C4-2B (cell line): ENCODE measurements around the gene PLXNA4.

Experiments
- ZFX ChIP-seq: fragments of 450-650 bp; IDR thresholded peaks from 2 replicates; pipeline ENCODE4 v1.6.1; 2017
- TF ChIP-seq, protein P1 (sequence below): fragments of 450-650 bp; conservative IDR thresholded peaks from 2 replicates; pipeline ENCODE4 v1.5.1; 2017; ENCODE audit warnings: mild to moderate bottlenecking

DNA sequence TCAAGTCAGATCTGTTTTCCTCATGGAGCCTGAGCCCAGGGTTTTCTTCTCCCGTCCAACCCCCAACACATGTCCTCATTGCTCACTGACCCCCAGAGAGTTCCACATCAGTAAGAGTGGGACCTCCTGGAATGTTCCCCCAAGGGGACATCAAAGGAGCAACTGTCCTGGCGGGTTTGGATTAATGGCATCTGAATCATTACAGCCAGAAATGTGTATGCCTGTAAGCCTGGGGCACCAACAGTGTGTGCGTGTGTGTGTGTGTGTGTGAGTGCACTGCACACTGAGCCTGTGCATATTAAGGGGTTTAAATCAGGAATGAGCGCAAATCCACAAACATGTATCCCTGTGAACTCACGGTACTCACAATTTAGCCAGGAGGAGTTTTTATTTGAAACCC, 222.3 kb downstream of the PLXNA4 start:
- TF ChIP-seq, protein P1, sequence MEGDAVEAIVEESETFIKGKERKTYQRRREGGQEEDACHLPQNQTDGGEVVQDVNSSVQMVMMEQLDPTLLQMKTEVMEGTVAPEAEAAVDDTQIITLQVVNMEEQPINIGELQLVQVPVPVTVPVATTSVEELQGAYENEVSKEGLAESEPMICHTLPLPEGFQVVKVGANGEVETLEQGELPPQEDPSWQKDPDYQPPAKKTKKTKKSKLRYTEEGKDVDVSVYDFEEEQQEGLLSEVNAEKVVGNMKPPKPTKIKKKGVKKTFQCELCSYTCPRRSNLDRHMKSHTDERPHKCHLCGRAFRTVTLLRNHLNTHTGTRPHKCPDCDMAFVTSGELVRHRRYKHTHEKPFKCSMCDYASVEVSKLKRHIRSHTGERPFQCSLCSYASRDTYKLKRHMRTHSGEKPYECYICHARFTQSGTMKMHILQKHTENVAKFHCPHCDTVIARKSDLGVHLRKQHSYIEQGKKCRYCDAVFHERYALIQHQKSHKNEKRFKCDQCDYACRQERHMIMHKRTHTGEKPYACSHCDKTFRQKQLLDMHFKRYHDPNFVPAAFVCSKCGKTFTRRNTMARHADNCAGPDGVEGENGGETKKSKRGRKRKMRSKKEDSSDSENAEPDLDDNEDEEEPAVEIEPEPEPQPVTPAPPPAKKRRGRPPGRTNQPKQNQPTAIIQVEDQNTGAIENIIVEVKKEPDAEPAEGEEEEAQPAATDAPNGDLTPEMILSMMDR, result no peak
- no peak for TF ChIP-seq ZFX
